ENCODE results near the gene TEX38.

DNA sequence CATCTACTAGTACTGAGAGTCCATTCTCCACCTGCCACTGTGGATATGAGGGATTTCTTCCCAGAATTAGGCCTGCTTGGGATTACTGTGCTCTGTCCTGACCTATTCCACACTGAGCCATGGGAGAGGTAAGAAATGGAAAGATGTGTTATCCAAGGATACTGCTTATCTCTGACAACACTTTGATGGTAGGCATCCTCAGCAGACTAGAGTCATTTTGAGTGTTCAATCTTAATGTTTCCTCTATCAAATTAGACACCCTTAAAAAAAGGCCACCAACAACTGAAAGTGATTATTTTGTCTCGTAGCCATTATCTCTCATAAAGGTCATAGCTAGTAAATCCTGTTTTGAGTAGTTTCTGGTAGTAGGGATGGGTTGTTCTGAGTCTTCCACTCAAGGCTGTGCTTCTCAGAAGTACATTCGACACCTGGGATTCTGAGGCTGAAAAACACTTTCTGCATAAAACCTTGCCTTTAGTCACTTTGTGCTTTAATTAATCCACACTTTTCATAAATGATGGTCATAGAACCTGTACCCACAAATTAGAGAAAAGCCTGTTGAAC is 12.3 kb upstream of the TEX38 start:
- TF ChIP-seq CTCF (IDR thresholded peaks at IDR 0.05 in 2 of 3, conservative IDR thresholded peaks at IDR 0.05 in 1 of 3; ENCODE audit: borderline replicate concordance in 1 of 3, insufficient read depth in 1 of 3, low read depth in 2 of 3, low read length in 2 of 3) (no peak), POLR2AphosphoS5 (IDR thresholded peaks at IDR 0.05; ENCODE audit: low read depth, low read length) (no peak), ZNF274 (IDR thresholded peaks at IDR 0.05; ENCODE audit: low read depth, low read length) (no peak), SP1 (IDR thresholded peaks at IDR 0.05; ENCODE audit: low read depth) (no peak), CEBPB (IDR thresholded peaks at IDR 0.05; ENCODE audit: low read depth) (no peak)
